DOHH2 (cell line): ENCODE data around the gene ZNF223.

Experiments
- H3F3A ChIP-seq: fragments of 200-600 bp; sonication (generic), shearing (Covaris generic); 2 replicates; pipeline ENCODE4 v1.6.0; 2016; ENCODE audit warnings: antibody characterized with exemption, mild to moderate bottlenecking; ENCODE audit not compliant: control insufficient read depth, insufficient read depth
- H3K27ac ChIP-seq: fragments of 200-600 bp; sonication (generic); 2 replicates; pipeline ENCODE4 v1.5.1; 2014; ENCODE audit warnings: low read depth, mild to moderate bottlenecking, low read length, moderate library complexity
- H3K27me3 ChIP-seq: fragments of 200-600 bp; sonication (generic); 2 replicates; pipeline ENCODE4 v1.6.1; 2014; ENCODE audit warnings: mild to moderate bottlenecking, low read length, mixed read lengths; ENCODE audit not compliant: control insufficient read depth
- H3K36me3 ChIP-seq: fragments of 200-600 bp; sonication (generic); 2 replicates; pipeline ENCODE4 v1.6.1; 2014; ENCODE audit warnings: mild to moderate bottlenecking, low read length, moderate library complexity, mixed read lengths; ENCODE audit not compliant: control insufficient read depth
- H3K4me1 ChIP-seq: fragments of 200-600 bp; sonication (generic); 2 replicates; pipeline ENCODE4 v1.6.1; 2014; ENCODE audit warnings: mild to moderate bottlenecking, low read length, mixed read lengths; ENCODE audit not compliant: control insufficient read depth
- H3K4me2 ChIP-seq: fragments of 200-600 bp; sonication (generic); 2 replicates; pipeline ENCODE4 v1.6.0; 2014; ENCODE audit warnings: mild to moderate bottlenecking, low read length, moderate library complexity
- H3K4me3 ChIP-seq: fragments of 200-600 bp; sonication (generic); 2 replicates; pipeline ENCODE4 v1.5.1; 2014; ENCODE audit warnings: mild to moderate bottlenecking, low read length, mixed read lengths
- H3K79me2 ChIP-seq: fragments of 200-600 bp; sonication (generic); 2 replicates; pipeline ENCODE4 v1.6.1; 2014; ENCODE audit warnings: mild to moderate bottlenecking, low read length, mixed read lengths; ENCODE audit not compliant: control insufficient read depth
- H3K9me2 ChIP-seq: fragments of 200-600 bp; sonication (generic); replicated peaks from 2 replicates; pipeline ENCODE4 v1.6.1; 2014; ENCODE audit warnings: mild to moderate bottlenecking, low read length, mixed read lengths; ENCODE audit not compliant: control insufficient read depth
- H3K9me3 ChIP-seq: fragments of 200-600 bp; sonication (generic); 2 replicates; pipeline ENCODE4 v1.6.1; 2014; ENCODE audit warnings: antibody characterized with exemption, low read length, mixed read lengths; ENCODE audit not compliant: control insufficient read depth, insufficient read depth
- H4K20me1 ChIP-seq: fragments of 200-600 bp; sonication (generic); 2 replicates; pipeline ENCODE4 v1.6.0; 2014; ENCODE audit warnings: low read depth, mild to moderate bottlenecking, antibody characterized with exemption, low read length, moderate library complexity; ENCODE audit not compliant: control insufficient read depth, insufficient read depth
- CTCF ChIP-seq: fragments of 200-600 bp; sonication (generic); IDR thresholded peaks from one replicate; pipeline ENCODE4 v1.5.1; 2014; ENCODE audit warnings: antibody characterized with exemption, mild to moderate bottlenecking, low read depth, low read length; ENCODE audit not compliant: poor library complexity, severe bottlenecking
- EZH2phosphoT487 ChIP-seq: fragments of 200-600 bp; sonication (generic); IDR thresholded peaks from 2 replicates; pipeline ENCODE4 v1.6.1; 2017; ENCODE audit warnings: borderline replicate concordance, mild to moderate bottlenecking, antibody characterized with exemption, low read length, moderate library complexity, mixed read lengths

The ZNF223 gene

GRCh38 chr19:44076325-44076724 lies 24.5 kb downstream of the ZNF223 start:
- Histone ChIP-seq H3K4me1 (no peaks in the 10 kb centered on the region), H3K27ac (no peak overlapping the region), H3K9me3 (peaks cover 13% of the 10 kb centered on the region; the same call in 1 of the 2 replicates), H3K27me3 (no peaks in the 10 kb centered on the region), H3K4me2 (no peak overlapping the region), H3K79me2 (no peaks in the 10 kb centered on the region), H3K9me2 (no peaks in the 10 kb centered on the region), H3K4me3 (no peak overlapping the region), H3K36me3 (no peaks in the 10 kb centered on the region), H3F3A (no peaks in the 10 kb centered on the region), H4K20me1 (no peaks in the 10 kb centered on the region)
- TF ChIP-seq EZH2phosphoT487 (no peak), CTCF (no peak)

GRCh38 chr19:44092108-44092507 lies 40.3 kb downstream of the ZNF223 start:
- Histone ChIP-seq H3K27ac (no peak overlapping the region), H3K79me2 (0 out of 2 replicates have a peak, but pooled peaks cover 3% of the 10 kb centered on the region)

DNA sequence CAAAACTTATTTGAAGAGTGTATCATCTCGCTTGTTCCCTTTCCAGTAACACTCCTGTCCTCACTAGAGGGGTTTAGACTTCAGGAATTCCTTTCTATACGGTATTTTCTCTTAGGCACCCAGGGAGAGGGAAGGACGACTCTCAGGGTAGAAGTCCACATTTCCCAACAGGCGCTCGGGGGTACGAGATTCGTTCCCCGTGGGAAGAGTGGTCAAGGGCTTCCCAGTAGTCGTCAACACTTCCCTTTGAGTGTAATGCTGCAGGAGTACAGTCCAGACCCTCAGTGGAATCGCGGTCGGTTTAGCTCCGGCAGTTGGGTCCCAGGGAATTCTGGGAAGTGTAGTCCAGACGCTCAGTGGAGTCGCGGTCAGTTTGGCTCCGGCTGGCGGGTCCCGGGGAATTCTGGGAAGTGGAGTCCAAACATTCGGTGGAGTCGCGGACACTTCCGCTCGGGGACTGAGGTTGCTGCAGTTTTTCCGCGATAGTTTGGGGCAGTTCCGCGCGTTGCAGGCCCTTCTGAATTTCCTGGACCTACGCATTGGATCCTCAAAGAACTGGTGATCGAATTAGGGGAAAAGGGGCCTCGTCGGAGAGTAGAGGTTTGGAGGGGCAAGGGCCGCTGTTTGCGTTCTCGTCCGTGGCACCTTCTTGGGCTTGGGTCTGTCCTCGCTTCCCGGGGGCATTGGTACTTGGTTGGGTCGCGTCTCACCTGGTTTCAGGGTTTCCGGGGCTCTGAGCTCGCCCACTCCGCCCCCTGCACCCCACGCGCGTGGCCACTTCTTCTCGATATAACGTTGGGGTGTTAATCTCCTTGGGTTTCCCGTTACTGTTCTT lies 42.3 kb downstream of the ZNF223 start, which contains the start of gene ZNF224:
Gene ZNF224, plus strand, starts transcription at position 431 of the 835 bp plus-strand sequence. CDS start 3,513 bp downstream, outside the sequence.
- Histone ChIP-seq H3K27me3 (no peaks in the 10 kb centered on the region), H3K9me2 (no peaks in the 10 kb centered on the region), H4K20me1 (no peaks in the 10 kb centered on the region), H3K4me2 (peak within 1 kb of the TSS; percentile 93), H3K27ac (no peak within 1 kb of the TSS), H3K4me1 (peaks cover 14% of the 10 kb centered on the region), H3K36me3 (no peaks in the 10 kb centered on the region), H3K79me2 (0 out of 2 replicates have a peak, but pooled peaks cover 3% of the 10 kb centered on the region), H3K9me3 (peaks cover 16% of the 10 kb centered on the region), H3K4me3 (peak within 1 kb of the TSS; percentile 95), H3F3A (no peaks in the 10 kb centered on the region)
- no peak for TF ChIP-seq EZH2phosphoT487
- no peak for TF ChIP-seq CTCF

More at GRCh38 chr19:44092108-44092507, 40.3 kb downstream of the ZNF223 start:
- Histone ChIP-seq H3K4me1 (peaks cover 14% of the 10 kb centered on the region), H3K27me3 (no peaks in the 10 kb centered on the region), H3F3A (no peaks in the 10 kb centered on the region), H3K4me2 (no peak overlapping the region), H3K9me3 (peaks cover 8% of the 10 kb centered on the region; the same call in 1 of the 2 replicates), H3K9me2 (no peaks in the 10 kb centered on the region), H4K20me1 (no peaks in the 10 kb centered on the region), H3K4me3 (no peak overlapping the region), H3K36me3 (no peaks in the 10 kb centered on the region)
- TF ChIP-seq EZH2phosphoT487 (no peak), CTCF (no peak)
